HL-60 (cell line): ENCODE measurements around the gene SEC14L5.

Experiments
- DNase-seq, 2 experiments: peaks; one replicate each; pipeline ENCODE4 v3.0.0-alpha.2; 2010 to 2020; ENCODE audit warnings: low read depth in 1 of 2, low spot score in 1 of 2
- H3K27ac ChIP-seq: fragments of 250-450 bp; sonication (Bioruptor Pico); replicated peaks from 2 replicates; pipeline ENCODE4 v1.5.1; 2020; ENCODE audit warnings: mild to moderate bottlenecking, moderate library complexity
- H3K27me3 ChIP-seq: fragments of 250-450 bp; sonication (Bioruptor Pico); 2 replicates; pipeline ENCODE4 v1.5.1; 2021; ENCODE audit warnings: mild to moderate bottlenecking, moderate library complexity; ENCODE audit not compliant: insufficient read depth, poor library complexity, severe bottlenecking
- H3K4me3 ChIP-seq: replicated peaks from 2 replicates; pipeline ENCODE4 v1.5.1; 2011; ENCODE audit warnings: mild to moderate bottlenecking, control low read depth, low read length; ENCODE audit not compliant: insufficient read depth
- CTCF ChIP-seq: IDR thresholded peaks from one replicate; pipeline ENCODE4 v1.5.1; 2011; ENCODE audit warnings: low read length, control low read depth, inconsistent platforms; ENCODE audit not compliant: insufficient read depth
- GABPA ChIP-seq: IDR thresholded peaks from 2 replicates; pipeline ENCODE4 v1.6.1; 2012; ENCODE audit warnings: low read depth
- POLR2AphosphoS5 ChIP-seq: IDR thresholded peaks from 2 replicates; pipeline ENCODE4 v1.6.1; 2012; ENCODE audit warnings: low read depth
- REST ChIP-seq: IDR thresholded peaks from 2 replicates; pipeline ENCODE4 v1.6.1; 2012; ENCODE audit warnings: low read depth; ENCODE audit not compliant: insufficient replicate concordance
- SPI1 ChIP-seq: IDR thresholded peaks from 2 replicates; pipeline ENCODE4 v1.6.1; 2012; ENCODE audit warnings: low read depth, mild to moderate bottlenecking, borderline replicate concordance

Gene SEC14L5

DNA sequence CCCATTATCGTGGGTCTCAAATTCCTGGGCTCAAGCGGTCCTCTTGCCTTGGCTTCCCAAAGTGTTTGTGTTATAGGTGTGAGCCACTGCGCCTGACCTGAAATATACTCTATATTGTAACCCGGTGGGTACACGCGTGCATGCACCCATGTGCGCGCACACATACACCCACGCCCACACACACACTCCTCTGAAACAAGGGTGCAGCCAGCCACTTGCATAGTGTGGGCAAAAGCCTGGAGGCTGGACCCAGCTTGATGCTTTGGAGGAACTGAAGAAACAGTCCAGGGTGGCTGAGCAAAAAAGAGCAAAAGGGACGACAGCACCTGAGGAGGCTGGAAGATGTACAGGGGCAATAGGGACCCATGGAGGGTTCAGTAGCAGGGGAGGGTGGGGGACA lies 45.7 kb downstream of the SEC14L5 start:
- DNase-seq = no peak
- Histone ChIP-seq H3K27ac (no peak overlapping the region), H3K4me3 (no peak overlapping the region), H3K27me3 (no peaks in the 10 kb centered on the region)
- TF ChIP-seq GABPA (no peak), REST (no peak), CTCF (no peak), POLR2AphosphoS5 (no peak)

GRCh38 chr16:5004311-5004710 lies 46.2 kb downstream of the SEC14L5 start:
- Histone ChIP-seq H3K27ac (no peak overlapping the region), H3K27me3 (no peaks in the 10 kb centered on the region)
- TF ChIP-seq REST (no peak), POLR2AphosphoS5 (no peak), SPI1 (no peak), CTCF (no peak), GABPA (no peak)

DNA sequence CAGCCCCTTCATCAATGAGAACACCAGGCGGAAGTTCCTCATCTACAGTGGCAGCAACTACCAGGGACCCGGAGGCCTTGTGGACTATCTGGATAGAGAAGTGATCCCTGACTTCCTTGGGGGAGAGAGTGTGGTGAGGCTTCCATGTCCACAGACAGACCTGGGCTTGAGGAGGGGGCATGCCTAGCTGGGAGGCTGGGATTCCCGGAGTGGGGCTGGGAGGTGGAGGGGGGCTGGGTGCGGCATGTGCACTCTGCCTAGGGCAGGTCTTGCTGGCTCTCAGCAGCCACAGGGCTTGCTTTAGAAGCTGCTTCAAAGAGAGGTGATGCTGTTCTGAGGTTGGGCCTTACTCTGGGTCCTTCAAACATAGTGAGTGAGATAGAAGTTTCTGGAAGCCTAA lies 47.8 kb downstream of the SEC14L5 start:
- no peak overlapping the region for H3K27ac ChIP-seq

More at GRCh38 chr16:5004311-5004710, 46.2 kb downstream of the SEC14L5 start:
- DNase-seq = no peak
- H3K4me3 ChIP-seq = no peak overlapping the region

More for the DNA sequence above, 47.8 kb downstream of the SEC14L5 start:
- H3K27me3 ChIP-seq = no peaks in the 10 kb centered on the region
- H3K4me3 ChIP-seq = no peak overlapping the region
- DNase-seq = no peak
- TF ChIP-seq POLR2AphosphoS5 (no peak), GABPA (no peak), CTCF (no peak), SPI1 (no peak), REST (no peak)
